GM06990 (cell line): Measurements from ENCODE around the gene SBF2.
"Not testable (repeated sequence)": the region's sequence is repeated elsewhere in the genome, so short reads cannot be mapped to it uniquely, and the experiment has no call there.

Experiments
- DNase-seq: peaks from one replicate; pipeline ENCODE4 v3.0.0-alpha.2; 2011; ENCODE audit not compliant: insufficient read length; ENCODE audit errors: extremely low read depth
- H3K27me3 ChIP-seq: replicated peaks from 2 replicates; pipeline ENCODE4 v1.6.0; 2011; ENCODE audit warnings: low read length; ENCODE audit not compliant: control insufficient read depth, insufficient read depth
- H3K36me3 ChIP-seq: 2 replicates; pipeline ENCODE4 v1.5.1; 2011; ENCODE audit warnings: low read length; ENCODE audit not compliant: control insufficient read depth, insufficient read depth
- H3K4me3 ChIP-seq: replicated peaks from 2 replicates; pipeline ENCODE4 v1.5.1; 2011; ENCODE audit warnings: low read depth, mild to moderate bottlenecking, control low read depth, low read length
- TF ChIP-seq, protein P1 (sequence below): IDR thresholded peaks from 2 replicates; pipeline ENCODE4 v1.5.1; 2011; ENCODE audit warnings: low read length, control low read depth, mild to moderate bottlenecking, inconsistent platforms; ENCODE audit not compliant: insufficient read depth, poor library complexity, severe bottlenecking

The SBF2 gene

DNA sequence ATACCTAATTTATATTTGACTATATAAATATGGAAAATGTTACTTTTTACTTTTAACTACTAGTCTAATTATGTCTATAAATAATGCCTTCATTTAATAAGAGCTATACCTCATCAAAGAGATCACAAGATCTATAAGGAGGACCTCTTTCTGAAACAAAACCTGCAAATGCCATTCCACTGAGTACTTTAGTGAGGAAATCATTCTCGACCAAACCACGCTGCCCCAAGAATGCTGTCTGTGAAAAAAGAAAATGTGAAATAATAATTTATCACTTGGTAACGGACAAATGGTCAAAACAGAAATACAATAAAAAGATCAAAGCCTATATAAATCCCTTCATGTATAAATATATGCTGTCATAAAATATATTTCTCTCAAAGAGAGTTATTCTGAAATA, 301.7 kb downstream of the SBF2 start:
- no peaks in the 10 kb centered on the region for H3K36me3 ChIP-seq
- no peak for DNase-seq
- H3K4me3 ChIP-seq = no peak overlapping the region
- TF ChIP-seq, protein P1, sequence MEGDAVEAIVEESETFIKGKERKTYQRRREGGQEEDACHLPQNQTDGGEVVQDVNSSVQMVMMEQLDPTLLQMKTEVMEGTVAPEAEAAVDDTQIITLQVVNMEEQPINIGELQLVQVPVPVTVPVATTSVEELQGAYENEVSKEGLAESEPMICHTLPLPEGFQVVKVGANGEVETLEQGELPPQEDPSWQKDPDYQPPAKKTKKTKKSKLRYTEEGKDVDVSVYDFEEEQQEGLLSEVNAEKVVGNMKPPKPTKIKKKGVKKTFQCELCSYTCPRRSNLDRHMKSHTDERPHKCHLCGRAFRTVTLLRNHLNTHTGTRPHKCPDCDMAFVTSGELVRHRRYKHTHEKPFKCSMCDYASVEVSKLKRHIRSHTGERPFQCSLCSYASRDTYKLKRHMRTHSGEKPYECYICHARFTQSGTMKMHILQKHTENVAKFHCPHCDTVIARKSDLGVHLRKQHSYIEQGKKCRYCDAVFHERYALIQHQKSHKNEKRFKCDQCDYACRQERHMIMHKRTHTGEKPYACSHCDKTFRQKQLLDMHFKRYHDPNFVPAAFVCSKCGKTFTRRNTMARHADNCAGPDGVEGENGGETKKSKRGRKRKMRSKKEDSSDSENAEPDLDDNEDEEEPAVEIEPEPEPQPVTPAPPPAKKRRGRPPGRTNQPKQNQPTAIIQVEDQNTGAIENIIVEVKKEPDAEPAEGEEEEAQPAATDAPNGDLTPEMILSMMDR = no peak
- H3K27me3 ChIP-seq = no peaks in the 10 kb centered on the region

- TF ChIP-seq, protein P1 = no peak
- no peak overlapping the region for H3K4me3 ChIP-seq
- H3K36me3 ChIP-seq = no peaks in the 10 kb centered on the region
- DNase-seq = no peak
- no peaks in the 10 kb centered on the region for H3K27me3 ChIP-seq
Measured at GRCh38 chr11:9990221-9990973, 303.6 kb downstream of the SBF2 start.

DNA sequence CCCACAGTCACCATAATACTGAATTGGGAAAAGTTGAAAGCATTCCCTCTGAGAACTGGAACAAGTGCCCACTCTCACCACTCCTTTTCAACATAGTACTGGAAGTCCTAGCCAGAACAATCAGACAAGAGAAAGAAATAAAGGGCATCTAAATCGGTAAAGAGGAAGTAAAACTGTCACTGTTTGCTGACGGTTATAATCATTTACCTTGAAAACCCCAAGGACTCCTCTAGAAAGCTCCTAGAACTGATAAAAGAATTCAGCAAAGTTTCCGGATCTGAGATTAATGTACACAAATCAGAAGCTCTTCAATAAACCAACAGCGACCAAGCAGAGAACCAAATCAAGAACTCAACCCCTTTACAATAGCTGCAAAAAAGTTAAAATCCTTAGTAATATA, 306.7 kb downstream of the SBF2 start:
- H3K27me3 ChIP-seq, DNase-seq, H3K4me3 ChIP-seq, H3K36me3 ChIP-seq: not testable (repeated sequence)

- Histone ChIP-seq H3K27me3 (no peaks in the 10 kb centered on the region), H3K4me3 (no peak overlapping the region), H3K36me3 (no peaks in the 10 kb centered on the region)
- TF ChIP-seq, protein P1 = no peak
- no peak for DNase-seq
Measured at GRCh38 chr11:9982796-9983579, 311.0 kb downstream of the SBF2 start.

DNA sequence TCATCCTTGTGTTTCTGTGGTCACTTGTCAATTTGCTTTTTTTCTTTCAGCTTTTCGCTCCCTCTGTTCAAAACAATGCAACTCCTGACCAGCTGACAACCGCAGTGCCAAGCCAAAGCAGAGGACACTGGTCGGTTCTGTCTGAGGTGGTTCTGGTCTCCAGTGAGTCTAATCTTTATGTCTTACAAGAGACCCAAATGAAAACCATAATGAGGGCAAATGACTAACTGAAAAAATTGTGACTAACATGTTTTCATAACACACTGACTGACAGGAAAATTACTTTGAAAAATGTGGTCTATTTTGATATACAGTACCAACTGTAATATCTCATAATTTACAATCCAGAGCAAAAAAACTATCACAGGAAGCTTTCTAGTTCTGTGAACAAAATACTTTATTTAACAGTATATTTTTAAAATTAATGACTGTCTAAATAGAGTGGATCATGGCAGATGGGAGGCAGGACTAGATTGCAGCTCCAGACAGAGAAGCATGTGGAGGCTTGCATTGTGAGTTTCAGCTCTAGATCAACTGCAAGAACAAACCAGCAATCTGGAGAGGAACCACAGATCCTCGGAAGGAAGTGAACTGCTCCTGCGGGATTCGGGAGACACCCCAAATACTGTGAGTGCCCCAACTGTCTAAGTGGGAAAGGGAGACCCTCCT, 311.8 kb downstream of the SBF2 start:
- Histone ChIP-seq H3K4me3 (no peak overlapping the region), H3K36me3 (no peaks in the 10 kb centered on the region), H3K27me3 (no peaks in the 10 kb centered on the region)
- no peak for DNase-seq
- TF ChIP-seq, protein P1 = no peak

GRCh38 chr11:9980931-9981330, 313.1 kb downstream of the SBF2 start:
- no peak for DNase-seq
- Histone ChIP-seq H3K27me3 (no peaks in the 10 kb centered on the region), H3K36me3 (no peaks in the 10 kb centered on the region), H3K4me3 (no peak overlapping the region)
- TF ChIP-seq, protein P1 = no peak
